OCI-M1 (cell line): ENCODE measurements around the gene ARSK.
"Not testable (repeated sequence)": the region's sequence is repeated elsewhere in the genome, so short reads cannot be mapped to it uniquely, and the experiment has no call there.

Experiments used
- DNase-seq: peaks from one replicate; lab custom pipeline; 2025; lab: John Stamatoyannopoulos, UW

The ARSK gene

GRCh38 chr5:95621839-95622629 lies 67.1 kb downstream of the ARSK start:
- DNase-seq, result no peak

- DNase-seq, result no peak
Observed at GRCh38 chr5:95623706-95624105, 68.8 kb downstream of the ARSK start.

- DNase-seq, result no peak
Observed at GRCh38 chr5:95624368-95624767, 69.5 kb downstream of the ARSK start.

- DNase-seq, result no peak
Observed at GRCh38 chr5:95626701-95627100, 71.8 kb downstream of the ARSK start.

GRCh38 chr5:95627971-95628810 lies 73.3 kb downstream of the ARSK start:
- DNase-seq, result no peak

GRCh38 chr5:95628933-95629332 lies 74.0 kb downstream of the ARSK start:
- DNase-seq, result no peak

GRCh38 chr5:95630394-95630917 lies 75.6 kb downstream of the ARSK start:
- no peak for DNase-seq

GRCh38 chr5:95631255-95631958 lies 76.5 kb downstream of the ARSK start:
- DNase-seq, result peak; percentile 51

GRCh38 chr5:95631991-95632675 lies 77.2 kb downstream of the ARSK start:
- peak; percentile 58 for DNase-seq

GRCh38 chr5:95632942-95633341 lies 78.0 kb downstream of the ARSK start:
- not testable (repeated sequence) for DNase-seq

- DNase-seq, result no peak
Observed at GRCh38 chr5:95633671-95634070, 78.8 kb downstream of the ARSK start.

GRCh38 chr5:95634081-95634480 lies 79.2 kb downstream of the ARSK start:
- DNase-seq, result no peak

GRCh38 chr5:95638632-95639031 lies 83.7 kb downstream of the ARSK start:
- no peak for DNase-seq

GRCh38 chr5:95641741-95642220 lies 86.9 kb downstream of the ARSK start:
- no peak for DNase-seq

- no peak for DNase-seq
Observed at GRCh38 chr5:95643152-95643551, 88.3 kb downstream of the ARSK start.

GRCh38 chr5:95644351-95645042 lies 89.6 kb downstream of the ARSK start:
- DNase-seq, result peak; percentile 88

GRCh38 chr5:95646226-95646568 lies 91.3 kb downstream of the ARSK start:
- DNase-seq, result not testable (repeated sequence)

- peak; percentile 99 for DNase-seq
Observed at GRCh38 chr5:95646569-95647431, 91.9 kb downstream of the ARSK start, which contains the start of gene RFESD. Gene RFESD, plus strand, starts transcription at chr5:95646777. Its CDS starts 5,495 bp downstream, at chr5:95652272.

GRCh38 chr5:95647886-95648860 lies 93.3 kb downstream of the ARSK start:
- peak; percentile 89 for DNase-seq
